Measurements from ENCODE around the gene CLTC.

DNA sequence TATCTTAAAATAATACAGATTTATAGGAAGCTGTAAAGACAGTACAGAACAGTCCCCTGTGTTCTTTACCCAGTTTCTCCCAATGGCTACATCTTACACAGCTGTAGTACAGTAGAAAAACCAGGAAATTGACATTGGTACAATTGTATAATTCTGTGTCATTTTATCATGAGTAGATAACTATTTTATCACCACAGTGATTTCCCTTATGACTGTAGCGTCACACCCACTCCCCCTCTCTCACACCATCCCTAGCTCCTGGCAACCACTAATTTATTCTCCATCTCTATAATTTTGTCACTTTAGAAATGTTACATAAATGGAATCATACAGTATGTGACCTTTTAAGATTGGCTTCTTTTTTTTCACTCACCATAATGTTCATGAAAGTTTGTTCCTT lies 30.9 kb downstream of the CLTC start:
- no peak for TF ChIP-seq TAF1 (IDR thresholded peaks at IDR 0.05; ENCODE audit: borderline replicate concordance, insufficient read depth, low read length)
- no peak for TF ChIP-seq POLR2AphosphoS5 (IDR thresholded peaks at IDR 0.05; ENCODE audit: low read depth, low read length)
- TF ChIP-seq SIN3A (IDR thresholded peaks at IDR 0.05; ENCODE audit: borderline replicate concordance, insufficient read depth, low read length), result no peak
- TF ChIP-seq REST (IDR thresholded peaks at IDR 0.05; ENCODE audit: insufficient read depth in 1 of 2, low read depth in 2 of 2, low read length in 2 of 2), result no peak
